Measurements from ENCODE around the gene GOLGA8J.
"Not testable (repeated sequence)": the region's sequence is repeated elsewhere in the genome, so short reads cannot be mapped to it uniquely, and the experiment has no call there.

- not testable (repeated sequence) for TF ChIP-seq POLR2A (IDR thresholded peaks at IDR 0.05; ENCODE audit: low read depth); CTCF (IDR thresholded peaks at IDR 0.05); EP300 (IDR thresholded peaks at IDR 0.05)
Observed at GRCh38 chr15:30082655-30083054, at the start of gene GOLGA8J.

All from esophagus muscularis mucosa (tissue), 4 donors.